HL-60 (cell line): ENCODE results near the gene CHCHD6.

Experiments
- DNase-seq, 2 experiments: peaks; one replicate each; pipeline ENCODE4 v3.0.0-alpha.2; 2010 to 2020; ENCODE audit warnings: low read depth in 1 of 2, low spot score in 1 of 2
- H3K27ac ChIP-seq: fragments of 250-450 bp; sonication (Bioruptor Pico); replicated peaks from 2 replicates; pipeline ENCODE4 v1.5.1; 2020; ENCODE audit warnings: mild to moderate bottlenecking, moderate library complexity
- H3K27me3 ChIP-seq: fragments of 250-450 bp; sonication (Bioruptor Pico); 2 replicates; pipeline ENCODE4 v1.5.1; 2021; ENCODE audit warnings: mild to moderate bottlenecking, moderate library complexity; ENCODE audit not compliant: insufficient read depth, poor library complexity, severe bottlenecking
- H3K4me3 ChIP-seq: replicated peaks from 2 replicates; pipeline ENCODE4 v1.5.1; 2011; ENCODE audit warnings: mild to moderate bottlenecking, control low read depth, low read length; ENCODE audit not compliant: insufficient read depth
- GABPA ChIP-seq: IDR thresholded peaks from 2 replicates; pipeline ENCODE4 v1.6.1; 2012; ENCODE audit warnings: low read depth
- POLR2AphosphoS5 ChIP-seq: IDR thresholded peaks from 2 replicates; pipeline ENCODE4 v1.6.1; 2012; ENCODE audit warnings: low read depth
- SPI1 ChIP-seq: IDR thresholded peaks from 2 replicates; pipeline ENCODE4 v1.6.1; 2012; ENCODE audit warnings: low read depth, mild to moderate bottlenecking, borderline replicate concordance
- TF ChIP-seq, protein P1 (sequence below): IDR thresholded peaks from one replicate; pipeline ENCODE4 v1.5.1; 2011; ENCODE audit warnings: low read length, control low read depth, inconsistent platforms; ENCODE audit not compliant: insufficient read depth
- TF ChIP-seq, protein P2 (sequence below): IDR thresholded peaks from 2 replicates; pipeline ENCODE4 v1.6.1; 2012; ENCODE audit warnings: low read depth; ENCODE audit not compliant: insufficient replicate concordance

Gene CHCHD6

DNA sequence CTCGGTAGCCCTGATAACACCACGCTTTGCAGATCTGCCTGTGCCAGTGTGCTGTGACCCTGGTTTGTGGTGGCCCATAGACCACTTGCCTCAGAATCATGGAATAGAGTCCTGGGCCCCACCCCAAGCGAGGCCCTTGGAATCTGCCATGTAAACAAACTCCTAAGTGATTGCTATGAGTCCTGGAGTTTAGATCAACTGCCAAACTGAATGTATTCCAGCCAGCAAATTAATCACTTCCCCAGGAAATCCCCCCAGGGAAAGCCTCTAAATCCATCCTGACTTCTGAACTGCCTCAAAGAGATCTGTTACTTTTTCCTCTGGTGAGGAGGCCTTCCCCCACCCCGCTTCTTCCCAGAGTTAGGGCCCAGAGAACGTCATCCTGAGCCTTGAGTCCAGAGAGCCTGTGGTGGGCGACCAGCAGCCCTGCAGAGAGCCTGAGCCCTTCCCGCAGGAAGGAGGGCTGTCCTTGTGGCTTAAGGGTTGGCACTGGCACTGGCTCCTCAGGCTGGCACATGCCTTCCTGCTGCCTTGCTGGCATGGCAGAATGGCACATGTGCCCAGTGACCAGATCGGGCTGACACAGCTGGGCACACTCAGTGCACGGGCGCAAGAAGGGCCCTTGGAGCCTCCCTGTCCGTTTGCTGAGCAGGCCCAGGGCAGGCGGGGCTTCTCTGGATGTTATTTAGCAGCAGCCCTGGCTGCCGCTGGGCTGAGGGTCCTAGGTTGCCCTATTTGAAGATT lies 228.3 kb downstream of the CHCHD6 start:
- no peak for DNase-seq
- Histone ChIP-seq H3K27ac (no peak overlapping the region), H3K27me3 (no peaks in the 10 kb centered on the region), H3K4me3 (no peak overlapping the region)
- TF ChIP-seq, protein P1, sequence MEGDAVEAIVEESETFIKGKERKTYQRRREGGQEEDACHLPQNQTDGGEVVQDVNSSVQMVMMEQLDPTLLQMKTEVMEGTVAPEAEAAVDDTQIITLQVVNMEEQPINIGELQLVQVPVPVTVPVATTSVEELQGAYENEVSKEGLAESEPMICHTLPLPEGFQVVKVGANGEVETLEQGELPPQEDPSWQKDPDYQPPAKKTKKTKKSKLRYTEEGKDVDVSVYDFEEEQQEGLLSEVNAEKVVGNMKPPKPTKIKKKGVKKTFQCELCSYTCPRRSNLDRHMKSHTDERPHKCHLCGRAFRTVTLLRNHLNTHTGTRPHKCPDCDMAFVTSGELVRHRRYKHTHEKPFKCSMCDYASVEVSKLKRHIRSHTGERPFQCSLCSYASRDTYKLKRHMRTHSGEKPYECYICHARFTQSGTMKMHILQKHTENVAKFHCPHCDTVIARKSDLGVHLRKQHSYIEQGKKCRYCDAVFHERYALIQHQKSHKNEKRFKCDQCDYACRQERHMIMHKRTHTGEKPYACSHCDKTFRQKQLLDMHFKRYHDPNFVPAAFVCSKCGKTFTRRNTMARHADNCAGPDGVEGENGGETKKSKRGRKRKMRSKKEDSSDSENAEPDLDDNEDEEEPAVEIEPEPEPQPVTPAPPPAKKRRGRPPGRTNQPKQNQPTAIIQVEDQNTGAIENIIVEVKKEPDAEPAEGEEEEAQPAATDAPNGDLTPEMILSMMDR, result no peak
- no peak for TF ChIP-seq GABPA
- TF ChIP-seq SPI1, result no peak
- TF ChIP-seq, protein P2, sequence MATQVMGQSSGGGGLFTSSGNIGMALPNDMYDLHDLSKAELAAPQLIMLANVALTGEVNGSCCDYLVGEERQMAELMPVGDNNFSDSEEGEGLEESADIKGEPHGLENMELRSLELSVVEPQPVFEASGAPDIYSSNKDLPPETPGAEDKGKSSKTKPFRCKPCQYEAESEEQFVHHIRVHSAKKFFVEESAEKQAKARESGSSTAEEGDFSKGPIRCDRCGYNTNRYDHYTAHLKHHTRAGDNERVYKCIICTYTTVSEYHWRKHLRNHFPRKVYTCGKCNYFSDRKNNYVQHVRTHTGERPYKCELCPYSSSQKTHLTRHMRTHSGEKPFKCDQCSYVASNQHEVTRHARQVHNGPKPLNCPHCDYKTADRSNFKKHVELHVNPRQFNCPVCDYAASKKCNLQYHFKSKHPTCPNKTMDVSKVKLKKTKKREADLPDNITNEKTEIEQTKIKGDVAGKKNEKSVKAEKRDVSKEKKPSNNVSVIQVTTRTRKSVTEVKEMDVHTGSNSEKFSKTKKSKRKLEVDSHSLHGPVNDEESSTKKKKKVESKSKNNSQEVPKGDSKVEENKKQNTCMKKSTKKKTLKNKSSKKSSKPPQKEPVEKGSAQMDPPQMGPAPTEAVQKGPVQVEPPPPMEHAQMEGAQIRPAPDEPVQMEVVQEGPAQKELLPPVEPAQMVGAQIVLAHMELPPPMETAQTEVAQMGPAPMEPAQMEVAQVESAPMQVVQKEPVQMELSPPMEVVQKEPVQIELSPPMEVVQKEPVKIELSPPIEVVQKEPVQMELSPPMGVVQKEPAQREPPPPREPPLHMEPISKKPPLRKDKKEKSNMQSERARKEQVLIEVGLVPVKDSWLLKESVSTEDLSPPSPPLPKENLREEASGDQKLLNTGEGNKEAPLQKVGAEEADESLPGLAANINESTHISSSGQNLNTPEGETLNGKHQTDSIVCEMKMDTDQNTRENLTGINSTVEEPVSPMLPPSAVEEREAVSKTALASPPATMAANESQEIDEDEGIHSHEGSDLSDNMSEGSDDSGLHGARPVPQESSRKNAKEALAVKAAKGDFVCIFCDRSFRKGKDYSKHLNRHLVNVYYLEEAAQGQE, result no peak
- no peak for TF ChIP-seq POLR2AphosphoS5

DNA sequence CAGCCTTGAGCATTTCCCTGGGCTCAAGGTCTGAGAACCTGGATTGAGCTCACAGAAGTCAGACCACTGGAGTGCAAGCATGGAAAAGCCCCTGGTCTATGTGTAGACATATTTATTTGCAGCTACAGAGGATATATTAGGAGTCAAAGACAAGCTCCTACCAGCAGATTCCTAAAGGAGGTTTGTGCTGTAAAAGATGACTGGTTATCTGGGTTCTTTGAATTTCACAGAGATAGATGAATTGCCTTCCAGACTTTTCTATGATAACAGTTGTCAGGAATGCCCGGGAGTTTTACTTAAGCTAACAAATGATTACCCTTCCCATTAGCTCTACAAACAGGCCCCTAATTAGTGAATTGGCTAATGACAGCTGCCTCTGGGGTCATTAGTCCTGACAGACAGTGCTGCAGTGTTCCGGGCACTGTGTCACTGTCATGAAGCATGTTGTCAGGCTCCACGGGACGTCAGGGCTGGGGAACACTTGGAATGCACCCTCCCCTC lies 230.0 kb downstream of the CHCHD6 start:
- Histone ChIP-seq H3K27me3 (no peaks in the 10 kb centered on the region), H3K27ac (no peak overlapping the region)
- DNase-seq, result no peak

DNA sequence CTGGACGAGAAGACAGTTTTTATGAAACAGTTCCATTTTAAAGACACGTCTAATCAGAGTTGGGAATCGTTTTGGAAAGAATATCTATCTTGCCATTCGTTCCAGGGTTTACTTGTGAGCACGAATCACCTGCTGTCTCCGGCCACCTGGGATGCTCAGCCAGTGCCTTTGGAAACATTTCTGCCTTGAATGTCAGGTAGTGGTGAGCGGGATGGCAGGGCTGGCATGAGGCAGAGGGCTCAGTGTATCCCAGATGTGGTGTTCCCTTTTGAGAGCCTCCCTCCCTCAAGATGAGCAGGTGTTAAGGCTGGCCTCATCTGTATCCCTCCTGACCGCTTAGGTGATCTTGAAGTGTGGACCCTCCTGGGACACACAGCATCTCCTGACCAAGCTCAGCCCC lies 231.0 kb downstream of the CHCHD6 start:
- Histone ChIP-seq H3K4me3 (no peak overlapping the region), H3K27me3 (no peaks in the 10 kb centered on the region), H3K27ac (no peak overlapping the region)
- DNase-seq, result no peak
- TF ChIP-seq POLR2AphosphoS5 (no peak), SPI1 (no peak), GABPA (no peak)
- TF ChIP-seq, protein P2, result no peak
- TF ChIP-seq, protein P1, result no peak

More for the DNA sequence above, 230.0 kb downstream of the CHCHD6 start:
- H3K4me3 ChIP-seq, result no peak overlapping the region
- no peak for TF ChIP-seq GABPA
- TF ChIP-seq, protein P2, result no peak
